UCSD-AML1 (cell line): ENCODE results near the gene RMI1.
"Not testable (repeated sequence)": the region's sequence is repeated elsewhere in the genome, so short reads cannot be mapped to it uniquely, and the experiment has no call there.

Source experiments
- DNase-seq: peaks from one replicate; lab custom pipeline; 2025; ENCODE audit not compliant: unreplicated experiment; lab: John Stamatoyannopoulos, UW

The RMI1 gene

GRCh38 chr9:84002344-84002743 lies 21.7 kb downstream of the RMI1 start:
- no peak for DNase-seq

- no peak for DNase-seq
Observed at GRCh38 chr9:84003246-84003645, 22.6 kb downstream of the RMI1 start.

GRCh38 chr9:84007662-84008061 lies 27.1 kb downstream of the RMI1 start:
- DNase-seq: no peak

GRCh38 chr9:84024041-84024575 lies 43.5 kb downstream of the RMI1 start:
- DNase-seq: no peak

- DNase-seq: no peak
Observed at GRCh38 chr9:84027201-84027600, 46.6 kb downstream of the RMI1 start.

- DNase-seq: no peak
Observed at GRCh38 chr9:84031534-84031933, 50.9 kb downstream of the RMI1 start.

GRCh38 chr9:84041857-84042256 lies 61.3 kb downstream of the RMI1 start:
- not testable (repeated sequence) for DNase-seq

GRCh38 chr9:84045481-84046097 lies 65.0 kb downstream of the RMI1 start:
- DNase-seq: no peak
